Muscle of leg (tissue), 11 donors: ENCODE measurements around the gene PRTFDC1. TPM values are rescaled to one million over a fixed set of nuclear protein-coding genes. Genes with fewer than 3 reads are reported as not detected.

ENCODE experiments used
- DNase-seq: peaks from one replicate; pipeline ENCODE4 v3.0.0; 2013
- H3K27ac ChIP-seq: one replicate; pipeline ENCODE4 v1.5.1; 2013; ENCODE audit warnings: mild to moderate bottlenecking, low read length, control low read depth
- H3K27me3 ChIP-seq: one replicate; pipeline ENCODE4 v1.6.1; 2013; ENCODE audit warnings: low read length; ENCODE audit not compliant: control insufficient read depth, insufficient read depth
- H3K36me3 ChIP-seq: one replicate; pipeline ENCODE4 v1.6.1; 2013; ENCODE audit warnings: low read length; ENCODE audit not compliant: control insufficient read depth, insufficient read depth
- H3K4me1 ChIP-seq: one replicate; pipeline ENCODE4 v1.6.1; 2013; ENCODE audit warnings: low read length; ENCODE audit not compliant: control insufficient read depth, insufficient read depth
- H3K4me3 ChIP-seq: one replicate; pipeline ENCODE4 v1.5.1; 2013; ENCODE audit warnings: low read length, control low read depth
- H3K9me3 ChIP-seq: replicated peaks from 2 replicates; pipeline ENCODE4 v1.6.1; 2013; ENCODE audit warnings: low read depth, low read length; ENCODE audit not compliant: control insufficient read depth
- WGBS: methylation state at CpG from one replicate; pipeline ENCODE4 v1.1.5; 2013; ENCODE audit warnings: missing lambda C conversion rate; ENCODE audit not compliant: insufficient coverage; 5-methylcytosine and 5-hydroxymethylcytosine counted together
- polyA plus RNA-seq, 8 donors: library from polyadenylated mRNA; unstranded; fragments of 120-200 nt; gene quantifications; one replicate each; pipeline versions ENCODE4 v1.2.1 to v1.2.3, GENCODE V29; 2013; ENCODE audit warnings: inconsistent platforms in 1 of 8, low replicate concordance in 1 of 8; ENCODE audit not compliant: insufficient read length in 8 of 8, insufficient read depth in 1 of 8
- total RNA-seq: library from RNA; stranded (reverse); fragments of 120-200 nt; gene quantifications from one replicate; pipeline ENCODE4 v1.2.4, GENCODE V29; 2013

The PRTFDC1 gene
- total and polyA plus RNA-seq, 9 donors, result 12.6 to 21.6 (median 16.2) TPM

DNA sequence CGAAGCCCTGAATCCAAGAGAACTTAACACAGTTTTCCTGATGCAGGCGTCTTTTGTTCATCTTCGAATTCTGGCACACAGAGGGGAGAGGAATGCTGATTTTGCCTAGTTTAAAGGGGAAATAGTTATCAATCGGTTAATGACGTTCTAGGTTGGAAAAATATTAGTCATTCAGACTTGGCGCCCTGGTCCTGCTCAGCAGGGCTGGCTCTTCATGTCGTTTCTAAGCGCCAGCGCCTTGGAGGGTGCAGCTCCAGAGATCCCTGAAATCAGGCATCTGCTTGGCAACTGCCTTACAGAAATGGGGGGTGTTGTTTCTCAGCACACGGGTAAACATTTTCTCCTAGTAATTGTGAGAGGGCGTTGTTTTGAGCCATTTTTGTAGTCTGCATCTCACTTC lies 1.3 kb upstream of the PRTFDC1 start:
- WGBS, result 47% methylated on average over 4 of the region's 11 CpGs
- Histone ChIP-seq H3K36me3 (no peaks in the 10 kb centered on the region), H3K4me3 (no peak overlapping the region), H3K27ac (peak overlapping the region; percentile 81), H3K4me1 (peaks cover 29% of the 10 kb centered on the region), H3K27me3 (no peaks in the 10 kb centered on the region), H3K9me3 (no peaks in the 10 kb centered on the region)
- no peak for DNase-seq

DNA sequence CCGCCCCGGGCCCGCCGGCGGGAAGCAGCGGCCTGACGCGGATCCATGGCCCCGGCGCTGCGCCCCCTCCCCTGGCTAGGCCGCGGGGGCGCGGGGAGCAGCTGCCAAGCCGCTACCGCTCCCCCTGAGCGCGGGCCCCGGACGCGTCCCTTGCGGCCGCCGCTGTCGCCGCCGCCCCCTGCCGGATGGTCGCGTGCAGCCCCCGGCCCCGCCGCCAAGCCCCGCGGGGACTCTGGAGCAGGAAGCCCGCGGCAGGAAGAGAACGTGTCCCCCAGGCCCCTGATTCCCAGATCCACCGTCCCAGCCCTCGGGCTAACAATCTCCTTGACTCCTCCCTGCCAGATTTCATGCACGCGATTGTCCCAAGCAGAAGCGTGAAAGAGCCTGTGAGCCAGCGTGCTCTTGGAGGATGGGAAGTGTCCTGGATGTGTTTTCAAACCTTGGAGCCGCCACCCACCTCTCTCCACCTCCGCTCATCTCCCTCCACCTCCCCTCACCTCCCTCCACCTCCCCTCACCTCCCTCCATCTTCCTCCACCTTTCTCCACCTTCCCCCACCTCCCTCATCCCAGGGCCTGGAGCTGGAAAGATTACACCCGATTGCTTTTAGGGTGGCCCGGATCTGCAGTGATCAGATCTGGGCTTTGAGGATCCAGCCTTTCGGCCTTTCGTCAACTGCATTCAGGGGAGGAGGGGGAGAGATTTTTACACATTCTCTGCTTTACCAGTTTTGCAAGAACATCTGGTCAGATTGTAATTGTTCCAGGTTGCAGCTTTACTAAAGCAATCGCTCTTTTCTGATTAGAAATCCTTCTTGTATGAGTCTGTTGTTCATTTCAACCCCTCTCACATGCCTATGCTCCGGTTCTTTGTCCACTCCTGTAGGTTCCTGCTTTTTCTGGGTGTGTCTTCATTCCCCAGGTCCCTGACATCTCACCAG lies 570 bp upstream of the PRTFDC1 start:
- Histone ChIP-seq H3K36me3 (no peaks in the 10 kb centered on the region), H3K9me3 (no peaks in the 10 kb centered on the region), H3K4me3 (peak overlapping the region; percentile 69), H3K27me3 (no peaks in the 10 kb centered on the region), H3K4me1 (peaks cover 28% of the 10 kb centered on the region), H3K27ac (peak overlapping the region; percentile 95)
- DNase-seq, result peak; percentile 90
- 1% methylated on average over 38 of the region's 53 CpGs for WGBS

DNA sequence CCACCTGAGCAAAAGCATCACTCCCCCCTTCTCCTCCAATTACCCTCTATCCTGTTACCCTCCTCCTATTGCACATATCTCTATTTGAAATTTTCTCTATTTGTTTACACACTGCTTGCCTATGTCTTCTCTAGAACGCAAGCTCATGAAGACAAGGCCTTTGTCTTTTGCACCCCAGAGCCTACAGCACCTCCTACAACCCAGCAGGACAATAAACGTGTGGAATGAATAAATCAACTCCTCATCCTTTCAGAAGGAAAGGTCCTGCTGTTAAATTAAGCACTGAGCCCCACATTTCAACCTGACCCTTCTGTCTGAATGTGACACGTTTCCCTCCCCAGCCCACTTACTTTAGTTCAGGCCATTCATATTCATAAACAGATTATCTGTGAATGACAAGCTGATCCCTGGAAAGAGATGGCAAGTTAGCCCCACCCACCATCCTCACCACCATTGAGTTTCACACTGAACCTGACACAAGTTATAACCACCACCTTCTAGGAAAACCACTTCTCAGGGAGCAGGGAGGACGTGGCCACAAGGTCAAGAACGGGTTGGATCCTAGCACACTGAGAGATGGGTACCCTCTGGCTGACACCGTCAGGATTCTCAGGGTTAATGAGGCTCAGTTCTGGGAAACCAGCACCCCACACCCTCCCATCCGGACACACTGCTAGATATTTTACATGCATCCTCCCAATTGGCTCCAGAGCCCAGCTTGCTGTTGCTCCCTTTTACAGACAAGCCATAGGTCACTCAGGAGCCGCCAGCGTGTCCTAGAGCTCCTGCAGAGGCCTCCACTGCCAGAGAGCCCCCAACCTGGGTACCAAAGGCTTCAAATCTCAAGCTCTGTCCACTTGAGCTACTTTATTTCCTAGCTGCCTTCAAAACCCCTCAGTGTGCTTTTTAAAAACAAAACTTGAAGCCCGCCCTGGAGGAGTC lies 934 bp downstream of the PRTFDC1 start:
- peak; percentile 79 for DNase-seq
- H3K4me1 ChIP-seq, result peaks cover 32% of the 10 kb centered on the region
- peak overlapping the region; percentile 69 for H3K4me3 ChIP-seq
- H3K27me3 ChIP-seq, result no peaks in the 10 kb centered on the region
- H3K9me3 ChIP-seq, result no peaks in the 10 kb centered on the region
- WGBS, result 22% methylated on average over 10 of the region's 10 CpGs
- peak overlapping the region; percentile 95 for H3K27ac ChIP-seq
- H3K36me3 ChIP-seq, result no peaks in the 10 kb centered on the region

DNA sequence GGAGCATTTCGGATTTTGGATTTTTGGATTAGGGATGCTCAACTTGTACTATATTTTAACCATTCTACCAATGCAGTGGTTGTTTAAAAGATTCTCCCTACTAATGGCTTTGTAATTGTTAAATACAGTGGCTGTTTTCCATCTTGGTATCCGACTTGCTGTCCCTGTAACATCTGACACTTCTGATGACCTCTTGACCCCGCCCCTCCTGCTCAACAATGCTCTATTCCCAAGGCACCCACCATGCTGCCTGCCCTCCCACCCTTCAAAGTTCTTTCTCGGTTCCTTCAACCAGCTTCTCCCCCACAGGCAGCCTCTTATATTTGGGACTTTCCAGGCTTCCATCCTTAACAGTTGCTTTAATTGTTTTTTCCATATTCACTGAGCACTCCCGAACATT lies 2.0 kb downstream of the PRTFDC1 start:
- H3K36me3 ChIP-seq, result no peaks in the 10 kb centered on the region

DNA sequence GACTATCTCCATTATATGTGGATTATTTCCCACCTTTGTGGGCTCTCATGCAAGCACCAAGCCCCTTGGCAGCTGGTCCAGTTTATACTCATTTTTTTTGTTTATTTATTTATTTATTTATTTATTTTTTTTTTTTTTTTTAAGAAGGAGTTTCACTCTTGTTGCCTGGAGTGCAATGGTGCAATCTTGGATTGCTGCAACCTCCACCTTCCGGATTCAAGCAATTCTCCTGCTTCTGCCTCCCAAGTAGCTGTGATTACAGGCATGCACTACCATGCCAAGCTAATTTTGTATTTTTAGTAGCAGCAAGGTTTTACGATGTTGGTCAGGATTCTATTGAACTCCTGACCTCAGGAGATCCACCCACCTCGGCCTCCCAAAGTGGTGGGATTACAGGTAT lies 2.8 kb downstream of the PRTFDC1 start:
- Histone ChIP-seq H3K27ac (no peak overlapping the region), H3K9me3 (no peaks in the 10 kb centered on the region), H3K4me1 (peaks cover 32% of the 10 kb centered on the region), H3K36me3 (no peaks in the 10 kb centered on the region), H3K4me3 (no peak overlapping the region), H3K27me3 (no peaks in the 10 kb centered on the region)
- DNase-seq, result no peak
- WGBS, result 73% methylated on average over 2 of the region's 3 CpGs

More for the DNA sequence above, 2.0 kb downstream of the PRTFDC1 start:
- DNase-seq, result peak; percentile 49
- H3K27ac ChIP-seq, result peak overlapping the region; percentile 20
- peaks cover 32% of the 10 kb centered on the region for H3K4me1 ChIP-seq
- H3K9me3 ChIP-seq, result no peaks in the 10 kb centered on the region
- H3K4me3 ChIP-seq, result no peak overlapping the region
- no peaks in the 10 kb centered on the region for H3K27me3 ChIP-seq
- WGBS, result 69% methylated on average over 3 of the region's 5 CpGs

DNA sequence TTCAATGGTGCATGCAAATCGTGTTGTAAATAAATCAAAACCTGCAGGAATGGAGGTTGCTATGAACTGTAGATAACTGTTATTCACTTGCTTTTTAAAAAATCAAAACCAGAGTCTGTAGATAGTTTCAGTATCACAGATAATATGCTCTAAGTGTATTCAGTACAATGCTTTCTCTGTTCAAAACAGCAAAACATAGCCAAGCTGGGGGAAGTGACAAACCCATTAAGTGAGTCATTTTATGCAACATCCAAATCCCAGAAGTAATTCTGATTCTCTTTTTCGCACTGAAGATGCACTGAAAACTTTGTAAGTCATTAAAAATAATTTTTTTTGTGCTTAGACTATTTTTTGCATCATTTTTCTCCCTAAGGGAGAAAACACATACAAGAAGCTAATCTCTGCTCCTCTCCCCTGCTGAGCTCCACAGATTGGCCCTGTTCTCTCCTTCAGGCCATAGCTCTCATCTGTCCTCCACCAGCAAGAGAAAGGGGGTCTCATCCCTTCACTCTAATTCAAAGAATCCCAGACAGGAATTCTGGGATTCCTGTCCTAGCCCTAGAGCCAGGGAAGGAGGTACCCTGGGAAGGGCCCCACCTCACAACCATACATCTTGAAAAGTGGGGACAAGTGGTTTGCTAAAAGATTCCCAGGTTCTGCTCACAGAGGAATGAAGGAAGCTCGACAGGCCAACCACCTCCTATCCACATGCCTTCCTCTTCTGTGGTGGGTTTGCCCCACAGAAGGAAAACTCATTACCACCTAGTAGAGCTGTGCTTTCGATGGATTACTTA lies 4.9 kb downstream of the PRTFDC1 start:
- Histone ChIP-seq H3K9me3 (no peaks in the 10 kb centered on the region), H3K27ac (peak overlapping the region; percentile 45), H3K4me3 (no peak overlapping the region), H3K27me3 (no peaks in the 10 kb centered on the region), H3K4me1 (peaks cover 18% of the 10 kb centered on the region), H3K36me3 (no peaks in the 10 kb centered on the region)
- DNase-seq, result peak; percentile 80
- no CpG with 5 or more reads among the region's 4 CpGs for WGBS

DNA sequence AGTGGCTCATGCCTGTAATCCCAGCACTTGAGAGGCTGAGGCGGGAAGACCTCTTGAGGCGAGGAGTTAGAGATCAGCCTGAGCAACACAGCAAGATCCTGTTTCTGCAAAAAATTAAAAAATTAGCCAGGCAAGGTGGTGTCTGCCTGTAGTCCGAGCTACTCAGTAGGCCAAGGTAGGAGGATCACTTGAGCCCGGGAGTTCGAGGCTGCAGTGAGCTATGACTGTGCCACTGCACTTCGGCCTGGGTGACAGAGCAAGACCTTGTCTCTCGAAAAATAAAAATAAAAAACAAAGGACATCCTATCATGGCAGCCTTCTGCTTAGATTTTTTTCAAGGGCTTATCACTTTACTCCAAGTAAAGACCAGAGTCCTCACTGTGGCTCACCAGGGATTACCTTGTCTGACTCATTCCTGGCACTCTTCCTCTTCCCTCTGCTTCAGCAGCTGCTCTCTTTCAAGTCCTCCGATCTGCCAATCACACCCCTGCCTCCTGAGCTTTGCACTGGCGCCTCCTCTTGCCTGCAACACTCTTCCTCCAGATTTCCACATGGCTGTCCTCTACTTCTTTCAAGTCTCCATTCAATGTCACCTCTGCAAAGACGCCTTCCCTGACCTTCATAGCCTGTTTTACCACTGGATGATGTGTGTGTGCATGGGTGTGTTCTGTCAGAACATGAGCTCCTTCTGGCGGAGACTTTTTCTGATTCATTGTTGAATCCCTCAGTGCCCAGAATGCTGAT lies 7.7 kb downstream of the PRTFDC1 start:
- Histone ChIP-seq H3K36me3 (no peaks in the 10 kb centered on the region), H3K27ac (no peak overlapping the region), H3K4me3 (no peak overlapping the region), H3K27me3 (no peaks in the 10 kb centered on the region), H3K9me3 (no peaks in the 10 kb centered on the region), H3K4me1 (peaks cover 4% of the 10 kb centered on the region)
- DNase-seq, result peak; percentile 50
- WGBS, result 75% methylated on average over 6 of the region's 11 CpGs

DNA sequence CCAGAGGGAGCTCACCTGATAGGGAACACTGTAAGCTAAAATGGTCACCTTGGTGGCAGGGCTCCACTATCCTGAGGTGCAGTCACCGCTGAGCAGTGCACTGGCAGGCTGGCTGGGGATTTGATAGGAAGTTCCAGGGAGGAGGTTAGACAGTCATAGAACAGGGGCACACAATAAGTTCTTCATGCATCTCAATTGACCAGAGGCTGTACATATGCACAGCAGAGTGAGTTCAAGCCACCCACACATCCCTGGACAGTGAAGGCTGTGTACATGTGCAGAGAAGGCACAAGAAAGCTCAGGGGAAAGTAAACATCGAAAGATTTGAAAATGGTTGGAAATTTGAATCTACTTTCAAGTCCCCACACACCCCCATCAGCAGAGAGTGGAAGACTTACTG lies 13.9 kb downstream of the PRTFDC1 start:
- Histone ChIP-seq H3K27ac (no peak overlapping the region), H3K9me3 (no peaks in the 10 kb centered on the region), H3K4me3 (no peak overlapping the region), H3K36me3 (peaks cover 3% of the 10 kb centered on the region), H3K4me1 (no peaks in the 10 kb centered on the region), H3K27me3 (no peaks in the 10 kb centered on the region)
- no peak for DNase-seq
- 100% methylated on average over 1 of the region's 2 CpGs for WGBS

DNA sequence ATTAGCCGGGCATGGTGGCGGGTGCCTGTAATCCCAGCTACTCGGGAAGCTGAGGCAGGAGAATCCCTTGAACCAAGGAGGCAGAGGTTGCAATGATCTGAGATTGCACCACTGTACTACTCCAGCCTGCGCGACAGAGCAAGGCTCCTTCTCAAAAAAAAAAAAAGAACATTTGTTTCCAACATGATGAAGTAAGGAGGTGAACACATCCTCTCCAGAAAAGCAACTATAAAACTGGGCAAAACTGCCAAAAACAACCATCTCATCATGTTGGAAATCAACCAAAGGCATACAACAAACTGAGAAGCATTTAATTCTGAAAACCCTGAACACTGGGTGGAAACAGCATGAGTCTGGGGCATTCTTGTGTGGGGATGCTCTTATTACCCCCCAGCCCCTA lies 14.3 kb downstream of the PRTFDC1 start:
- peaks cover 3% of the 10 kb centered on the region for H3K36me3 ChIP-seq
- H3K27me3 ChIP-seq, result no peaks in the 10 kb centered on the region
- no peaks in the 10 kb centered on the region for H3K4me1 ChIP-seq
- no peak overlapping the region for H3K27ac ChIP-seq
- WGBS, result 100% methylated on average over 1 of the region's 5 CpGs
- H3K9me3 ChIP-seq, result no peaks in the 10 kb centered on the region
- no peak overlapping the region for H3K4me3 ChIP-seq
- no peak for DNase-seq
